OCI-LY7 (cell line): ENCODE results near the gene UVRAG.

Experiments
- EZH2phosphoT487 ChIP-seq: fragments of 200-600 bp; sonication (generic); IDR thresholded peaks from 2 replicates; pipeline ENCODE4 v1.6.1; 2018; ENCODE audit warnings: low read depth, borderline replicate concordance, mild to moderate bottlenecking, mixed run types, antibody characterized with exemption, low read length, moderate library complexity, mixed read lengths
- TF ChIP-seq, protein P1 (sequence below): fragments of 200-600 bp; sonication (generic); conservative IDR thresholded peaks from 2 replicates; pipeline ENCODE4 v1.5.1; 2014; ENCODE audit warnings: mild to moderate bottlenecking, antibody characterized with exemption, low read length, moderate library complexity, mixed read lengths

DNA sequence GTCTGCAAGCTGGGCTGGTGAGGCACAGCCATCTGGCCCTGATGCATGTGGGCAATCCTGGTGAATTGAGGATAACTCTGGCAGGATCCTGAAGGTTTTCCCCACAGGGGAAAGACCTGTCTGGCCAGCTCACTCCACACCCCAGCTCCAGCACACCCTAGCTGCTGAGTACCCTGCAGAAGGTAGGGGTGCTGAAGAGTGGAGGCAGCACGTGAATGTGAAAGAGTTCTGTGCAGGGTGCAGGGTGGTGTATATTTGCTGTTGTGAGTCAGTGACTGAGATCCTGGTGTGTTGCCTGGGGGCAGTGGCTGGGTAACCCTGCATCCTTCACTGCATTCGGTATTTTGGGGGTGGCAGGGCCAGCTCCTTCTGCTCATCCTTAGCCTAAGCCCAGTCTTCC lies 24.0 kb upstream of the UVRAG start:
- TF ChIP-seq, protein P1, sequence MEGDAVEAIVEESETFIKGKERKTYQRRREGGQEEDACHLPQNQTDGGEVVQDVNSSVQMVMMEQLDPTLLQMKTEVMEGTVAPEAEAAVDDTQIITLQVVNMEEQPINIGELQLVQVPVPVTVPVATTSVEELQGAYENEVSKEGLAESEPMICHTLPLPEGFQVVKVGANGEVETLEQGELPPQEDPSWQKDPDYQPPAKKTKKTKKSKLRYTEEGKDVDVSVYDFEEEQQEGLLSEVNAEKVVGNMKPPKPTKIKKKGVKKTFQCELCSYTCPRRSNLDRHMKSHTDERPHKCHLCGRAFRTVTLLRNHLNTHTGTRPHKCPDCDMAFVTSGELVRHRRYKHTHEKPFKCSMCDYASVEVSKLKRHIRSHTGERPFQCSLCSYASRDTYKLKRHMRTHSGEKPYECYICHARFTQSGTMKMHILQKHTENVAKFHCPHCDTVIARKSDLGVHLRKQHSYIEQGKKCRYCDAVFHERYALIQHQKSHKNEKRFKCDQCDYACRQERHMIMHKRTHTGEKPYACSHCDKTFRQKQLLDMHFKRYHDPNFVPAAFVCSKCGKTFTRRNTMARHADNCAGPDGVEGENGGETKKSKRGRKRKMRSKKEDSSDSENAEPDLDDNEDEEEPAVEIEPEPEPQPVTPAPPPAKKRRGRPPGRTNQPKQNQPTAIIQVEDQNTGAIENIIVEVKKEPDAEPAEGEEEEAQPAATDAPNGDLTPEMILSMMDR, result no peak
- TF ChIP-seq EZH2phosphoT487, result no peak
